ENCODE measurements around the gene CITED2. TPM values are rescaled to one million over a fixed set of nuclear protein-coding genes. Genes with fewer than 3 reads are reported as not detected.

CITED2 gene
- total RNA-seq, 1 experiment from 2014 or later: 110 TPM

DNA sequence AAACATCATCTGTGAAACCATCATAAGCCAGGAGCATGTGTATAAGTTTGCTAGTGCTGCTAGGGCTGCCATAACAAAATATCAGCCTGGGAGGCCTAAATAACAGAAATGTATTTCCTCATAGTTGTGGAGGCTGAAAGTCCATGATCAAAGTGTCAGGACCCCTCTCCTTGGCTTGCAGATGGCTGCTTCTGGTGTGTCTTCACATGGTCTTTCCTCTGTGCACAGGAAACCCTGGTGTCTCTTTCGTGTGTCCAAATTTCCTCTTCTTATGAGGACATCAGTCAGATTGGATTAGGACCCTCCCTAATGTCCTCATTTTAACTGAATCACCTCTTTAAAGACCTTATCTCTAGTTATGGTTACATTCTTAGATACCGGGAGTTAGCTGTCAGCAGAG is 6.2 kb upstream of the CITED2 start:
- H3K23me2 ChIP-seq (ENCODE audit: insufficient read length, low read depth, low read length, poor library complexity, severe bottlenecking): peaks cover 7% of the 10 kb centered on the region
- H3T11ph ChIP-seq (ENCODE audit: low read length): no peak overlapping the region
- no peaks in the 10 kb centered on the region for H3K9me3 ChIP-seq (ENCODE audit: control insufficient read depth, low read depth, low read length)
- no peak overlapping the region for H4K8ac ChIP-seq (replicated peaks; ENCODE audit: insufficient read length, low read depth, low read length)
- H3K18ac ChIP-seq (ENCODE audit: insufficient read length, low read depth, low read length): no peak overlapping the region
- TF ChIP-seq, protein P1, sequence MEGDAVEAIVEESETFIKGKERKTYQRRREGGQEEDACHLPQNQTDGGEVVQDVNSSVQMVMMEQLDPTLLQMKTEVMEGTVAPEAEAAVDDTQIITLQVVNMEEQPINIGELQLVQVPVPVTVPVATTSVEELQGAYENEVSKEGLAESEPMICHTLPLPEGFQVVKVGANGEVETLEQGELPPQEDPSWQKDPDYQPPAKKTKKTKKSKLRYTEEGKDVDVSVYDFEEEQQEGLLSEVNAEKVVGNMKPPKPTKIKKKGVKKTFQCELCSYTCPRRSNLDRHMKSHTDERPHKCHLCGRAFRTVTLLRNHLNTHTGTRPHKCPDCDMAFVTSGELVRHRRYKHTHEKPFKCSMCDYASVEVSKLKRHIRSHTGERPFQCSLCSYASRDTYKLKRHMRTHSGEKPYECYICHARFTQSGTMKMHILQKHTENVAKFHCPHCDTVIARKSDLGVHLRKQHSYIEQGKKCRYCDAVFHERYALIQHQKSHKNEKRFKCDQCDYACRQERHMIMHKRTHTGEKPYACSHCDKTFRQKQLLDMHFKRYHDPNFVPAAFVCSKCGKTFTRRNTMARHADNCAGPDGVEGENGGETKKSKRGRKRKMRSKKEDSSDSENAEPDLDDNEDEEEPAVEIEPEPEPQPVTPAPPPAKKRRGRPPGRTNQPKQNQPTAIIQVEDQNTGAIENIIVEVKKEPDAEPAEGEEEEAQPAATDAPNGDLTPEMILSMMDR (conservative IDR thresholded peaks at IDR 0.05): no peak
- H2AK5ac ChIP-seq (ENCODE audit: insufficient read length, low read length): no peak overlapping the region
- no peak overlapping the region for H2BK120ac ChIP-seq (ENCODE audit: low read depth, low read length, poor library complexity, severe bottlenecking)
- H3K9ac ChIP-seq (ENCODE audit: extremely low read depth, insufficient read length, low read length): no peak overlapping the region
- Mint-ChIP-seq H3K36me3 (ENCODE audit: insufficient read depth in 1 of 3, low read depth in 3 of 3) (peaks cover 0 to 4% (median 4%) of the 10 kb centered on the region in 3 experiments; a peak in 3 of 7 replicates), H3K27ac (no peak overlapping the region), H3K9me3 (peaks cover 3 to 4% of the 10 kb centered on the region in 2 experiments; a peak in 2 of 5 replicates), H3K27me3 (ENCODE audit: low read depth) (no peaks in the 10 kb centered on the region), H3K4me1 (peaks cover 14 to 17% of the 10 kb centered on the region in 2 experiments), H3K4me3 (no peak overlapping the region)
- H2BK20ac ChIP-seq (ENCODE audit: low read depth, low read length, poor library complexity, severe bottlenecking): no peak overlapping the region
- no peak for DNase-seq
- no peak overlapping the region for H3K27ac ChIP-seq (ENCODE audit: insufficient read length, low read depth, low read length)
- no peak overlapping the region for H2BK12ac ChIP-seq (ENCODE audit: insufficient read length, low read depth, low read length)
- H3K4me2 ChIP-seq (ENCODE audit: insufficient read depth, insufficient read length, low read length): no peak overlapping the region
- no peaks in the 10 kb centered on the region for H3K79me1 ChIP-seq (ENCODE audit: insufficient read depth, low read depth, low read length, poor library complexity, severe bottlenecking)
- H3K23ac ChIP-seq (ENCODE audit: insufficient read length, low read depth, low read length): no peak overlapping the region
- no peaks in the 10 kb centered on the region for H3K27me3 ChIP-seq (ENCODE audit: insufficient read depth, low read length)
- no peak overlapping the region for H2AFZ ChIP-seq (ENCODE audit: low read length)
- H4K5ac ChIP-seq (ENCODE audit: insufficient read length, low read depth, low read length): no peak overlapping the region
- peaks cover 6% of the 10 kb centered on the region; the same call in 1 of the 2 replicates for H3K4me1 ChIP-seq (ENCODE audit: insufficient read depth, low read length)
- no peak overlapping the region for H4K91ac ChIP-seq (ENCODE audit: insufficient read length, low read depth, low read length)
- H2BK15ac ChIP-seq (ENCODE audit: low read depth, low read length): no peak overlapping the region
- H3K4ac ChIP-seq (ENCODE audit: low read depth, low read length): no peak overlapping the region
- H2BK5ac ChIP-seq (ENCODE audit: insufficient read length, low read length): no peak overlapping the region
- H3K79me2 ChIP-seq (ENCODE audit: insufficient read depth, low read length): no peaks in the 10 kb centered on the region
- no peak overlapping the region for H3K14ac ChIP-seq (ENCODE audit: insufficient read depth, low read length)
- no peaks in the 10 kb centered on the region for H4K20me1 ChIP-seq (ENCODE audit: control insufficient read depth, insufficient read depth, insufficient read length)
- no peak overlapping the region for H3K56ac ChIP-seq (ENCODE audit: insufficient read length, low read depth, low read length)
- no CpG with 5 or more reads among the region's 2 CpGs for WGBS (ENCODE audit: extremely low coverage, insufficient read length, low lambda C conversion rate)
